Stimulated activated CD8-positive, alpha-beta memory T cell treated with anti-CD3 and anti-CD28 coated beads, Interleukin-7, amount 100 ng/mL, for 24 hours (primary cell): ENCODE data around the gene GNG13.

Experiments
- DNase-seq: peaks from one replicate; pipeline ENCODE4 v3.0.0-alpha.2; 2020; ENCODE audit warnings: low read depth

The GNG13 gene

GRCh38 chr16:813204-813915 is 12.8 kb upstream of the GNG13 start:
- no peak for DNase-seq

- DNase-seq, result no peak
Observed at GRCh38 chr16:808085-808386, 7.5 kb upstream of the GNG13 start.

GRCh38 chr16:807347-808084 is 7.0 kb upstream of the GNG13 start:
- DNase-seq, result peak; percentile 68

- DNase-seq, result no peak
Observed at GRCh38 chr16:805474-805873, 4.9 kb upstream of the GNG13 start.

GRCh38 chr16:804193-805048 is 3.9 kb upstream of the GNG13 start:
- DNase-seq, result no peak

GRCh38 chr16:803754-804080 is 3.2 kb upstream of the GNG13 start:
- DNase-seq, result no peak

GRCh38 chr16:802914-803753 is 2.6 kb upstream of the GNG13 start:
- no peak for DNase-seq

- no peak for DNase-seq
Observed at GRCh38 chr16:802461-802860, 1.9 kb upstream of the GNG13 start.

GRCh38 chr16:801584-802363 is 1.2 kb upstream of the GNG13 start:
- DNase-seq, result no peak

- no peak for DNase-seq
Observed at GRCh38 chr16:800834-801511, 439 bp upstream of the GNG13 start.

GRCh38 chr16:799111-799947 is 1.2 kb downstream of the GNG13 start:
- no peak for DNase-seq

GRCh38 chr16:798666-799065 is 1.9 kb downstream of the GNG13 start:
- DNase-seq, result no peak

GRCh38 chr16:797686-798085 is 2.8 kb downstream of the GNG13 start:
- DNase-seq, result no peak

- DNase-seq, result no peak
Observed at GRCh38 chr16:797120-797420, 3.5 kb downstream of the GNG13 start.

- DNase-seq, result no peak
Observed at GRCh38 chr16:796296-797119, 4.0 kb downstream of the GNG13 start.

GRCh38 chr16:795580-796229 is 4.8 kb downstream of the GNG13 start:
- no peak for DNase-seq

GRCh38 chr16:794853-795466 is 5.6 kb downstream of the GNG13 start:
- no peak for DNase-seq
